IMR-90 (cell line): ENCODE measurements around the gene NCKAP5. TPM values are rescaled to one million over a fixed set of nuclear protein-coding genes. Genes with fewer than 3 reads are reported as not detected.

Experiments
- ATAC-seq: fragments of 200-7000 bp; cut with Tn5 transposase; 2 replicates; pipeline ENCODE4 v1.9.1; 2020; ENCODE audit warnings: low read depth, mild to moderate bottlenecking, moderate library complexity
- BruUV-seq: library from RNA; stranded (reverse); fragments of 400-500 nt; replicated peaks from 2 replicates; lab custom pipeline; 2021; lab: Mats Ljungman, UMichigan
- CTCF ChIA-PET: fragments of 300-600 bp; formaldehyde crosslinking; extraction: SDS; loops from one replicate; lab custom pipeline; 2021; ENCODE audit warnings: antibody characterized with exemption; lab: Yijun Ruan, JAX
- POLR2A ChIA-PET: fragments of 300-600 bp; sonication (Branson Sonifier 250); formaldehyde crosslinking; loops from one replicate; lab custom pipeline; 2022; ENCODE audit warnings: antibody characterized with exemption; ENCODE audit not compliant: unreplicated experiment; lab: Charles Lee
- DNase-seq: peaks from one replicate; pipeline ENCODE4 v3.0.0; 2013
- H2AFZ ChIP-seq: replicated peaks from 2 replicates; pipeline ENCODE3; 2013; ENCODE audit warnings: low read length, mild to moderate bottlenecking; ENCODE audit not compliant: poor library complexity
- H2AK5ac ChIP-seq: 2 replicates; pipeline ENCODE4 v1.6.1; 2013; ENCODE audit warnings: low read depth, low read length, inconsistent platforms
- H2AK9ac ChIP-seq: replicated peaks from 2 replicates; pipeline ENCODE3; 2013; ENCODE audit warnings: mild to moderate bottlenecking, low read depth, low read length, moderate library complexity; ENCODE audit not compliant: poor library complexity
- H2BK120ac ChIP-seq: 2 replicates; pipeline ENCODE4 v1.6.1; 2013; ENCODE audit warnings: low read depth, low read length, inconsistent platforms
- H2BK15ac ChIP-seq: 3 replicates; pipeline ENCODE4 v1.6.1; 2013; ENCODE audit warnings: low read depth, low read length, inconsistent platforms
- H2BK20ac ChIP-seq: 2 replicates; pipeline ENCODE4 v1.6.1; 2013; ENCODE audit warnings: low read depth, mild to moderate bottlenecking, inconsistent platforms, low read length, moderate library complexity
- H2BK5ac ChIP-seq: 2 replicates; pipeline ENCODE4 v1.6.1; 2013; ENCODE audit warnings: mild to moderate bottlenecking, low read depth, low read length, inconsistent platforms; ENCODE audit not compliant: poor library complexity, severe bottlenecking
- H3K14ac ChIP-seq: replicated peaks from 2 replicates; pipeline ENCODE4 v1.6.1; 2013; ENCODE audit warnings: low read depth, low read length, inconsistent platforms
- H3K18ac ChIP-seq: 2 replicates; pipeline ENCODE4 v1.6.1; 2013; ENCODE audit warnings: low read depth, low read length, control low read depth
- H3K23ac ChIP-seq: 2 replicates; pipeline ENCODE4 v1.6.1; 2013; ENCODE audit warnings: low read depth, low read length, inconsistent platforms
- H3K27ac ChIP-seq: 2 replicates; pipeline ENCODE4 v1.5.1; 2013; ENCODE audit warnings: mild to moderate bottlenecking, control low read depth, low read length; ENCODE audit not compliant: insufficient read depth
- H3K27me3 ChIP-seq: 2 replicates; pipeline ENCODE4 v1.6.1; 2013; ENCODE audit warnings: low read length; ENCODE audit not compliant: control insufficient read depth, insufficient read depth
- H3K36me3 ChIP-seq: 2 replicates; pipeline ENCODE4 v1.6.1; 2013; ENCODE audit warnings: low read length, mixed read lengths; ENCODE audit not compliant: control insufficient read depth, insufficient read depth
- H3K4ac ChIP-seq: 2 replicates; pipeline ENCODE4 v1.6.1; 2013; ENCODE audit warnings: low read depth, low read length, inconsistent platforms
- H3K4me1 ChIP-seq: 2 replicates; pipeline ENCODE4 v1.6.1; 2013; ENCODE audit warnings: low read length, mixed read lengths; ENCODE audit not compliant: control insufficient read depth, insufficient read depth
- H3K4me2 ChIP-seq: 2 replicates; pipeline ENCODE4 v1.6.1; 2013; ENCODE audit warnings: low read depth, mild to moderate bottlenecking, control low read depth, low read length, moderate library complexity
- H3K4me3 ChIP-seq: 2 replicates; pipeline ENCODE4 v1.5.1; 2013; ENCODE audit warnings: low read depth, mild to moderate bottlenecking, control low read depth, low read length, moderate library complexity; ENCODE audit not compliant: insufficient read depth
- H3K56ac ChIP-seq: 2 replicates; pipeline ENCODE4 v1.6.1; 2013; ENCODE audit warnings: low read length, inconsistent platforms; ENCODE audit not compliant: insufficient read depth; ENCODE audit errors: extremely low read depth
- H3K79me1 ChIP-seq, 2 experiments: 2 replicates each; pipeline ENCODE4 v1.6.1; 2013; ENCODE audit warnings: low read length in 2 of 2, inconsistent platforms in 1 of 2, low read depth in 1 of 2
- H3K9ac ChIP-seq: 2 replicates; pipeline ENCODE4 v1.6.1; 2013; ENCODE audit warnings: low read depth, low read length, control low read depth
- H3K9me1 ChIP-seq: 2 replicates; pipeline ENCODE4 v1.6.1; 2013; ENCODE audit warnings: low read length, inconsistent platforms; ENCODE audit not compliant: insufficient read depth
- H3K9me3 ChIP-seq: 2 replicates; pipeline ENCODE4 v1.6.1; 2013; ENCODE audit warnings: low read length; ENCODE audit not compliant: control insufficient read depth, insufficient read depth
- H4K20me1 ChIP-seq: 2 replicates; pipeline ENCODE4 v1.6.1; 2013; ENCODE audit warnings: low read length, inconsistent platforms; ENCODE audit not compliant: insufficient read depth
- H4K5ac ChIP-seq: 2 replicates; pipeline ENCODE4 v1.6.1; 2013; ENCODE audit warnings: mild to moderate bottlenecking, low read depth, low read length, control low read depth
- H4K8ac ChIP-seq, 2 experiments: 2 replicates each; pipeline ENCODE4 v1.6.1; 2013; ENCODE audit warnings: low read depth in 2 of 2, low read length in 2 of 2, control low read depth in 1 of 2, inconsistent platforms in 1 of 2
- H4K91ac ChIP-seq: 2 replicates; pipeline ENCODE4 v1.6.1; 2013; ENCODE audit warnings: low read depth, low read length, inconsistent platforms; ENCODE audit not compliant: insufficient read depth
- BHLHE40 ChIP-seq: fragments of 150-350 bp; IDR thresholded peaks from 2 replicates; pipeline ENCODE4 v1.6.1; 2016; ENCODE audit warnings: mild to moderate bottlenecking, low read depth, low read length
- CEBPB ChIP-seq: IDR thresholded peaks from 2 replicates; pipeline ENCODE4 v1.6.1; 2012; ENCODE audit warnings: low read depth, low read length, improper control_type of control experiment
- CHD1 ChIP-seq: IDR thresholded peaks from 2 replicates; pipeline ENCODE4 v1.6.1; 2012; ENCODE audit warnings: low read depth, low read length, improper control_type of control experiment
- CTCF ChIP-seq: conservative IDR thresholded peaks from 2 replicates; pipeline ENCODE4 v1.5.1; 2012; ENCODE audit warnings: mild to moderate bottlenecking, low read depth, low read length, improper control_type of control experiment
- RCOR1 ChIP-seq: IDR thresholded peaks from 2 replicates; pipeline ENCODE4 v1.6.1; 2012; ENCODE audit warnings: mild to moderate bottlenecking, low read length, improper control_type of control experiment; ENCODE audit not compliant: insufficient replicate concordance
- USF2 ChIP-seq: fragments of 150-350 bp; IDR thresholded peaks from 2 replicates; pipeline ENCODE4 v1.6.1; 2017; ENCODE audit warnings: mild to moderate bottlenecking, antibody characterized with exemption, low read length, low read depth
- dilution Hi-C: fragments of 300-500 bp; cut with HindIII; formaldehyde crosslinking; loops from one replicate; pipeline ENCODE4 v1.14.3; 2018; ENCODE audit warnings: low sequenced_read_pairs; ENCODE audit not compliant: unreplicated experiment
- in situ Hi-C: fragments of 300-500 bp; cut with MboI; formaldehyde crosslinking; loops from 3 replicates; pipeline ENCODE4 v1.14.3; 2019; ENCODE audit warnings: low sequenced_read_pairs, inconsistent platforms, mixed read lengths
- intact Hi-C: fragments of 100-400 bp; cut with micrococcal nuclease; formaldehyde crosslinking; loops from 2 replicates; pipeline ENCODE4 v1.10.0; 2022
- polyA plus RNA-seq, 3 experiments: library from polyadenylated mRNA; depleted of rRNA; stranded (reverse); fragments of >200 nt; gene quantifications; 2 replicates each; pipeline ENCODE4 v1.2.3, GENCODE V29; 2012; ENCODE audit warnings: low replicate concordance in 1 of 3
- total RNA-seq: library from RNA; depleted of rRNA; stranded (reverse); fragments of >200 nt; gene quantifications from 2 replicates; pipeline ENCODE4 v1.2.3, GENCODE V29; 2012

NCKAP5 gene
- total and polyA plus RNA-seq, 2 of the 4 experiments (the other 2 are of a cell fraction): 2.7 to 3.9 TPM

GRCh38 chr2:132740081-132740720 is 828.1 kb downstream of the NCKAP5 start:
- Histone ChIP-seq H3K4me1 (peaks cover 5% of the 10 kb centered on the region; the same call in 1 of the 2 replicates), H3K23ac (no peak overlapping the region), H2BK5ac (no peak overlapping the region), H3K9me3 (no peaks in the 10 kb centered on the region), H2BK15ac (no peak overlapping the region), H3K9me1 (no peaks in the 10 kb centered on the region; the same call in 1 of the 2 replicates), H2BK120ac (no peak overlapping the region), H3K9ac (no peak overlapping the region), H3K27me3 (no peaks in the 10 kb centered on the region), H3K18ac (no peak overlapping the region), H2AK9ac (no peak overlapping the region), H2AFZ (no peak overlapping the region), H3K79me1 (no peaks in the 10 kb centered on the region), H3K4me2 (no peak overlapping the region), H2BK20ac (no peak overlapping the region), H3K36me3 (no peaks in the 10 kb centered on the region), H3K14ac (no peak overlapping the region), H4K5ac (no peak overlapping the region), H4K8ac (no peak overlapping the region), H2AK5ac (no peak overlapping the region), H3K4ac (no peak overlapping the region), H3K27ac (no peak overlapping the region), H3K56ac (no peak overlapping the region), H3K4me3 (no peak overlapping the region), H4K91ac (no peak overlapping the region), H4K20me1 (no peaks in the 10 kb centered on the region)
- in situ Hi-C loops (no loop called here), dilution Hi-C loops (no loop called here), intact Hi-C loops (no loop called here)
- ChIA-PET POLR2A (interaction anchor here (0.6 kb wide), 1 partner anchor 410 kb away, joined by 3 read pairs; no protein-coding TSS in a partner anchor), CTCF (interaction anchor here (1.3 kb wide), 1 partner anchor 14 kb away, joined by 3 read pairs; no protein-coding TSS in a partner anchor)
- ATAC-seq: no peak
- peak; percentile 2 for DNase-seq
- BruUV-seq: no TSS peak
- TF ChIP-seq BHLHE40 (no peak), CTCF (no peak), CEBPB (no peak), RCOR1 (no peak), CHD1 (no peak), USF2 (no peak)
